Mucosa of rectum (tissue), 2 donors: ENCODE measurements around the gene PKIG.

ENCODE experiments used
- H3K27ac ChIP-seq, 2 donors: one replicate each; pipeline ENCODE4 v1.7.0; 2013; ENCODE audit warnings: inconsistent platforms in 2 of 2, low read depth in 2 of 2, low read length in 2 of 2
- H3K27me3 ChIP-seq, 2 donors: one replicate each; pipeline ENCODE4 v1.7.0; 2013; ENCODE audit warnings: low read length in 2 of 2; ENCODE audit not compliant: control insufficient read depth in 2 of 2, insufficient read depth in 2 of 2
- H3K36me3 ChIP-seq, 2 donors: one replicate each; pipeline ENCODE4 v1.7.0; 2013; ENCODE audit warnings: low read length in 2 of 2; ENCODE audit not compliant: control insufficient read depth in 2 of 2, insufficient read depth in 2 of 2
- H3K4me1 ChIP-seq, 2 donors: one replicate each; pipeline ENCODE4 v1.7.0; 2013; ENCODE audit warnings: low read length in 2 of 2, mild to moderate bottlenecking in 1 of 2; ENCODE audit not compliant: control insufficient read depth in 2 of 2, insufficient read depth in 2 of 2
- H3K4me3 ChIP-seq, 2 donors: one replicate each; pipeline ENCODE4 v1.7.0; 2013; ENCODE audit warnings: low read length in 2 of 2
- H3K9ac ChIP-seq, 2 donors: one replicate each; pipeline ENCODE4 v1.7.0; 2013; ENCODE audit warnings: low read length in 2 of 2, low read depth in 1 of 2, mild to moderate bottlenecking in 1 of 2
- H3K9me3 ChIP-seq, 2 donors: one replicate each; pipeline ENCODE4 v1.7.0; 2013; ENCODE audit warnings: low read length in 2 of 2; ENCODE audit not compliant: control insufficient read depth in 2 of 2
- donor health status: healthy.
- donor health status: Normal muscosa, but diverticular disease.

PKIG gene

GRCh38 chr20:44666066-44666465, 83.7 kb downstream of the PKIG start:
- no peak overlapping the region for H3K9ac ChIP-seq
- H3K4me3 ChIP-seq: no peak overlapping the region
- H3K4me1 ChIP-seq: no peaks in the 10 kb centered on the region
- no peaks in the 10 kb centered on the region for H3K27me3 ChIP-seq
- no peaks in the 10 kb centered on the region for H3K9me3 ChIP-seq
- H3K27ac ChIP-seq: no peak overlapping the region
- no peaks in the 10 kb centered on the region for H3K36me3 ChIP-seq
